Measurements from ENCODE around the gene CPHXL2. TPM values are rescaled to one million over a fixed set of nuclear protein-coding genes. Genes with fewer than 3 reads are reported as not detected.

Gene CPHXL2
- polyA plus RNA-seq, 1 donor, result not detected

Other genes with a start within 250 kb of the CPHXL2 start
- gene CFDP1, start 243.5 kb downstream of the CPHXL2 start, polyA plus RNA-seq (ENCODE audit: insufficient read length), result 72.9 TPM
- 18.6 TPM for gene TMEM170A, start 212.3 kb downstream of the CPHXL2 start, polyA plus RNA-seq (ENCODE audit: insufficient read length)
- gene CHST6, start 181.6 kb downstream of the CPHXL2 start, polyA plus RNA-seq (ENCODE audit: insufficient read length), result 2.1 TPM
- 0.27 TPM for gene CHST5, start 140.9 kb downstream of the CPHXL2 start, polyA plus RNA-seq (ENCODE audit: insufficient read length)
- gene TMEM231, start 120.8 kb downstream of the CPHXL2 start, polyA plus RNA-seq (ENCODE audit: insufficient read length), result 6.1 TPM
- 118 TPM for gene GABARAPL2, start 110.6 kb downstream of the CPHXL2 start, polyA plus RNA-seq (ENCODE audit: insufficient read length)
- gene ADAT1, start 53.7 kb downstream of the CPHXL2 start, polyA plus RNA-seq (ENCODE audit: insufficient read length), result 31.7 TPM
- gene KARS1, start 29.3 kb downstream of the CPHXL2 start, polyA plus RNA-seq (ENCODE audit: insufficient read length), result 127 TPM
- gene TERF2IP, start 29.2 kb downstream of the CPHXL2 start, polyA plus RNA-seq (ENCODE audit: insufficient read length), result 59.1 TPM
- gene DUXB, start 24.5 kb upstream of the CPHXL2 start, polyA plus RNA-seq (ENCODE audit: insufficient read length), result not detected
- not detected for gene CPHXL, start 49.5 kb upstream of the CPHXL2 start, polyA plus RNA-seq (ENCODE audit: insufficient read length)

All from forelimb muscle (tissue), 1 donor.